Neural crest cell (in vitro differentiated cells): ENCODE results near the gene PAK6. TPM values are rescaled to one million over a fixed set of nuclear protein-coding genes. Genes with fewer than 3 reads are reported as not detected.

ENCODE experiments used
- DNase-seq: peaks from one replicate; pipeline ENCODE4 v3.0.0; 2021; ENCODE audit warnings: low read depth, mixed read lengths, low spot score
- H3K27ac Mint-ChIP-seq: one replicate; pipeline ENCODE4 v1.8.0; 2021; ENCODE audit warnings: mild to moderate bottlenecking, mixed read lengths; ENCODE audit not compliant: unreplicated experiment
- H3K27me3 Mint-ChIP-seq: 2 replicates; pipeline ENCODE4 v1.8.0; 2021; ENCODE audit warnings: low read depth, mild to moderate bottlenecking, mixed read lengths
- H3K36me3 Mint-ChIP-seq: 2 replicates; pipeline ENCODE4 v1.8.0; 2021; ENCODE audit warnings: low read depth, mild to moderate bottlenecking, mixed read lengths
- H3K4me1 Mint-ChIP-seq: 2 replicates; pipeline ENCODE4 v1.8.0; 2021; ENCODE audit warnings: mixed read lengths
- H3K4me3 Mint-ChIP-seq: one replicate; pipeline ENCODE4 v1.8.0; 2021; ENCODE audit warnings: mild to moderate bottlenecking, mixed read lengths
- H3K9me3 Mint-ChIP-seq: 2 replicates; pipeline ENCODE4 v1.8.0; 2021; ENCODE audit warnings: mixed read lengths
- CTCF ChIP-seq: fragments of 200-600 bp; sonication (generic); conservative IDR thresholded peaks from 2 replicates; pipeline ENCODE4 v1.5.0; 2021; ENCODE audit warnings: antibody characterized with exemption, mild to moderate bottlenecking
- total RNA-seq: library from RNA; stranded (reverse); gene quantifications from 2 replicates; pipeline ENCODE4 v1.2.1, GENCODE V29; 2021

Gene PAK6
- total RNA-seq, 1 donor from 2014 or later: 0.28 TPM

- no peak for TF ChIP-seq CTCF
- DNase-seq: no peak
- Mint-ChIP-seq H3K27me3 (no peaks in the 10 kb centered on the region), H3K9me3 (no peaks in the 10 kb centered on the region), H3K27ac (no peak overlapping the region), H3K4me3 (no peak overlapping the region), H3K4me1 (no peaks in the 10 kb centered on the region), H3K36me3 (peaks cover 15% of the 10 kb centered on the region)
Measured at GRCh38 chr15:40204100-40204499, 34.8 kb upstream of the PAK6 start.

GRCh38 chr15:40217166-40217824 is 21.6 kb upstream of the PAK6 start:
- H3K4me1 Mint-ChIP-seq: no peaks in the 10 kb centered on the region
- H3K9me3 Mint-ChIP-seq: no peaks in the 10 kb centered on the region
- peak; percentile 36 for DNase-seq
- no peak overlapping the region for H3K4me3 Mint-ChIP-seq
- TF ChIP-seq CTCF: peak; percentile 91
- H3K36me3 Mint-ChIP-seq: peaks cover 5% of the 10 kb centered on the region
- no peak overlapping the region for H3K27ac Mint-ChIP-seq
- no peaks in the 10 kb centered on the region for H3K27me3 Mint-ChIP-seq

GRCh38 chr15:40219801-40220200 is 19.1 kb upstream of the PAK6 start:
- Mint-ChIP-seq H3K9me3 (no peaks in the 10 kb centered on the region), H3K4me1 (no peaks in the 10 kb centered on the region), H3K36me3 (peaks cover 5% of the 10 kb centered on the region), H3K27me3 (no peaks in the 10 kb centered on the region), H3K27ac (no peak overlapping the region), H3K4me3 (no peak overlapping the region)
- no peak for DNase-seq
- TF ChIP-seq CTCF: no peak

DNA sequence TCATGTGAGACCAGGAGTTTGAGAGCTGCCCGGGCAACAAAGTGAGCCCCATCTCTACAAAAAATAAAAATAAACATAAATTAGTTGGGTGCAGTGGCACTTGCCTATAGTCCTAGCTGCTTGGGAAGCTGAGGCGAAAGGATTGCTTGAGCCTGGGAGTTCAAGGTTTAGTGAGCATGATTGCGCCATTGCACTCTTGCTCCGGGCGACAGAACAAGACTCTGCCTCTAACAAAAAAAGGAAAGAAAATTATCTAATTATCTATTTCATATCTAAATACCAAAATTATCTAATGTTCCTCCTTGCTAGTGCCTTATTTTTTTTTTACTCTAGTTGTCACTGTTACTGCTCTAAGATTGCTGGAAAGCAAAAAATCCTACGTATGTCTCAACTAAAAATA is 16.7 kb upstream of the PAK6 start:
- Mint-ChIP-seq H3K9me3 (no peaks in the 10 kb centered on the region), H3K4me1 (no peaks in the 10 kb centered on the region), H3K36me3 (peaks cover 5% of the 10 kb centered on the region), H3K4me3 (no peak overlapping the region), H3K27ac (no peak overlapping the region), H3K27me3 (no peaks in the 10 kb centered on the region)
- no peak for DNase-seq
- TF ChIP-seq CTCF: no peak

- Mint-ChIP-seq H3K9me3 (no peaks in the 10 kb centered on the region), H3K4me3 (no peak overlapping the region), H3K27ac (no peak overlapping the region), H3K27me3 (no peaks in the 10 kb centered on the region), H3K36me3 (no peaks in the 10 kb centered on the region), H3K4me1 (no peaks in the 10 kb centered on the region)
- no peak for TF ChIP-seq CTCF
- no peak for DNase-seq
Measured at GRCh38 chr15:40226736-40227135, 12.1 kb upstream of the PAK6 start.
